Neural cell (in vitro differentiated cells): ENCODE results near the gene CORO2A. TPM values are rescaled to one million over a fixed set of nuclear protein-coding genes. Genes with fewer than 3 reads are reported as not detected.

ENCODE experiments used
- H2AFZ ChIP-seq: fragments of 200-600, 300-800 bp; sonication (generic), shearing (Covaris generic); 2 replicates; pipeline ENCODE4 v1.6.0; 2014; ENCODE audit warnings: low read depth, mild to moderate bottlenecking, antibody characterized with exemption, low read length, moderate library complexity
- H3F3A ChIP-seq: fragments of 200-600 bp; shearing (Covaris generic); 2 replicates; pipeline ENCODE4 v1.6.1; 2016; ENCODE audit warnings: mild to moderate bottlenecking, moderate library complexity, mixed read lengths, antibody characterized with exemption, low read length; ENCODE audit not compliant: insufficient read depth, poor library complexity, severe bottlenecking
- H3K27ac ChIP-seq: fragments of 200-600, 300-800 bp; sonication (generic), shearing (Covaris generic); 2 replicates; pipeline ENCODE4 v1.5.1; 2014; ENCODE audit warnings: mild to moderate bottlenecking, low read length, moderate library complexity
- H3K27me3 ChIP-seq: fragments of 300-800, 200-600 bp; sonication (generic), shearing (Covaris generic); 2 replicates; pipeline ENCODE4 v1.6.0; 2014; ENCODE audit warnings: mild to moderate bottlenecking, low read depth, low read length, moderate library complexity; ENCODE audit not compliant: insufficient read depth
- H3K36me3 ChIP-seq: fragments of 300-800, 200-600 bp; sonication (generic), shearing (Covaris generic); 2 replicates; pipeline ENCODE4 v1.5.1; 2014; ENCODE audit warnings: mild to moderate bottlenecking, antibody characterized with exemption, low read length, moderate library complexity; ENCODE audit not compliant: insufficient read depth
- H3K4me2 ChIP-seq: fragments of 300-800, 200-600 bp; sonication (generic), shearing (Covaris generic); 2 replicates; pipeline ENCODE4 v1.6.0; 2014; ENCODE audit warnings: mild to moderate bottlenecking, low read length
- H3K4me3 ChIP-seq: fragments of 300-800, 200-600 bp; sonication (generic), shearing (Covaris generic); 2 replicates; pipeline ENCODE4 v1.5.1; 2014; ENCODE audit warnings: mild to moderate bottlenecking, low read length, moderate library complexity
- H3K79me2 ChIP-seq: fragments of 200-600 bp; shearing (Covaris generic); replicated peaks from 2 replicates; pipeline ENCODE4 v1.6.0; 2014; ENCODE audit warnings: mild to moderate bottlenecking, low read length, moderate library complexity; ENCODE audit not compliant: insufficient read depth
- H3K9ac ChIP-seq: fragments of 300-800, 200-600 bp; sonication (generic), shearing (Covaris generic); 2 replicates; pipeline ENCODE4 v1.6.1; 2016; ENCODE audit warnings: mild to moderate bottlenecking, low read length, mixed read lengths
- H3K9me2 ChIP-seq: fragments of 200-600 bp; shearing (Covaris generic); 2 replicates; pipeline ENCODE4 v1.6.1; 2016; ENCODE audit warnings: mild to moderate bottlenecking, low read length, mixed read lengths; ENCODE audit not compliant: insufficient read depth
- H3K9me3 ChIP-seq: fragments of 200-600, 300-800 bp; sonication (generic), shearing (Covaris generic); 2 replicates; pipeline ENCODE4 v1.6.1; 2016; ENCODE audit warnings: mild to moderate bottlenecking, mixed run types, low read length, moderate library complexity, mixed read lengths
- H4K20me1 ChIP-seq: fragments of 200-600 bp; shearing (Covaris generic); 2 replicates; pipeline ENCODE4 v1.6.1; 2016; ENCODE audit warnings: mild to moderate bottlenecking, mixed run types; ENCODE audit not compliant: insufficient read depth
- EP300 ChIP-seq: fragments of 450-650 bp; conservative IDR thresholded peaks from 2 replicates; pipeline ENCODE4 v1.6.1; 2014; ENCODE audit warnings: antibody characterized with exemption, mild to moderate bottlenecking, moderate library complexity; ENCODE audit not compliant: poor library complexity, severe bottlenecking
- EZH2 ChIP-seq: fragments of 200-600, 300-800 bp; shearing (Covaris generic), sonication (generic); IDR thresholded peaks from 2 replicates; pipeline ENCODE4 v1.6.1; 2014; ENCODE audit warnings: antibody characterized with exemption, low read length, borderline replicate concordance, mild to moderate bottlenecking; ENCODE audit not compliant: insufficient read depth, poor library complexity, severe bottlenecking
- MXI1 ChIP-seq: fragments of 450-650 bp; conservative IDR thresholded peaks from 2 replicates; pipeline ENCODE4 v1.6.1; 2014; ENCODE audit warnings: antibody characterized with exemption, mild to moderate bottlenecking; ENCODE audit not compliant: poor library complexity, severe bottlenecking
- POLR2AphosphoS5 ChIP-seq: IDR thresholded peaks from 2 replicates; pipeline ENCODE4 v1.6.1; 2012
- RAD21 ChIP-seq: fragments of 450-650 bp; conservative IDR thresholded peaks from 2 replicates; pipeline ENCODE4 v1.6.1; 2014; ENCODE audit warnings: antibody characterized with exemption, mild to moderate bottlenecking, moderate library complexity
- SMC3 ChIP-seq: fragments of 450-650 bp; conservative IDR thresholded peaks from 2 replicates; pipeline ENCODE4 v1.6.1; 2014; ENCODE audit warnings: antibody characterized with exemption, mild to moderate bottlenecking, moderate library complexity; ENCODE audit not compliant: poor library complexity
- TAF1 ChIP-seq: IDR thresholded peaks from 2 replicates; pipeline ENCODE4 v1.6.1; 2012; ENCODE audit warnings: low read depth
- polyA plus RNA-seq: library from polyadenylated mRNA; depleted of rRNA; stranded (reverse); fragments of >200 nt; gene quantifications from 2 replicates; pipeline ENCODE4 v1.2.3, GENCODE V29; 2014
- TF ChIP-seq, protein P1 (sequence below): fragments of 450-650 bp; IDR thresholded peaks from 2 replicates; pipeline ENCODE4 v1.5.1; 2014; ENCODE audit warnings: antibody characterized with exemption, mild to moderate bottlenecking, moderate library complexity; ENCODE audit not compliant: poor library complexity, severe bottlenecking
- TF ChIP-seq, protein P2 (sequence below): IDR thresholded peaks from 2 replicates; pipeline ENCODE4 v1.6.1; 2012; ENCODE audit warnings: borderline replicate concordance

Gene CORO2A
- polyA plus RNA-seq, 1 donor from 2014 or later, result 1.9 TPM

DNA sequence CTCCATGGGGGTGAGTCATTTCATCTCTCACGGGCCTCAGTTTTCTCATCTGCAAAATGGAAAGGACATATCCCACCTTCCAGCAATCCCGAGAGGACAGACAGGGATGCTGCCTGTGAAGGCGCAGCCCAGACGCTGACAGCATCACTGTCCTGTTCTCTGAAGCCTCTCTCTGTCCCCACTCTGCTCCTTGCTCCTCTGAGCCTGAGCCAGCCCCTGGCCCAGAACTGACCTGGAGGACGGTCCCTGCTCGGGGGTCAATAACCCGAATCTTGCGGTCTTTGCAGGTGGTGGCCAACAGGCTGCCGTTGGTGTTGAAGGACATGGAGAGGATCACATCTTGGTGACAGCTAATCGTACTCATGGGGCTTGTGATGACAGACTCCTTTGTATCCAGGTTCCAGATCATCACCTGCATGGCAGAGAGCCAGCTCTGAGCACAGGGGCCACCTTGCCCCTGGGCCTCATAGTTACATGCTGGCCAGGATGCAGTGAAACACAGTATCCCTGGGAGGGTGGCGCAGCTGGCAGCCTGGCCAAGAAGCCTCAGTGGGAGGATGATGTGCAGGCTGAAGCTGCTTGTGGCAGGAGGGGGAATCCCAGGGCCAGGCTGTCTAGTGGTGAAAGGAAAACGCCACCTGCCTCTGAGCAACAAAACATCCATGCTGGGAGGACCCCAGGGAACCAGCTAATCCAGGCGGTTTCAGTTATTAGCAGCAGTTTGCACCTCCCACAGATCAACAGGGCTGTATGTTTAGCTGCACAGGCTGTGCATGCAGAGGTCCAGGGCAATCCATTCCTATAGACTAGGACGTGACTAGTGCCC lies 59.4 kb downstream of the CORO2A start:
- no peak overlapping the region for H2AFZ ChIP-seq
- TF ChIP-seq RAD21 (no peak), EP300 (no peak)
- TF ChIP-seq, protein P1, sequence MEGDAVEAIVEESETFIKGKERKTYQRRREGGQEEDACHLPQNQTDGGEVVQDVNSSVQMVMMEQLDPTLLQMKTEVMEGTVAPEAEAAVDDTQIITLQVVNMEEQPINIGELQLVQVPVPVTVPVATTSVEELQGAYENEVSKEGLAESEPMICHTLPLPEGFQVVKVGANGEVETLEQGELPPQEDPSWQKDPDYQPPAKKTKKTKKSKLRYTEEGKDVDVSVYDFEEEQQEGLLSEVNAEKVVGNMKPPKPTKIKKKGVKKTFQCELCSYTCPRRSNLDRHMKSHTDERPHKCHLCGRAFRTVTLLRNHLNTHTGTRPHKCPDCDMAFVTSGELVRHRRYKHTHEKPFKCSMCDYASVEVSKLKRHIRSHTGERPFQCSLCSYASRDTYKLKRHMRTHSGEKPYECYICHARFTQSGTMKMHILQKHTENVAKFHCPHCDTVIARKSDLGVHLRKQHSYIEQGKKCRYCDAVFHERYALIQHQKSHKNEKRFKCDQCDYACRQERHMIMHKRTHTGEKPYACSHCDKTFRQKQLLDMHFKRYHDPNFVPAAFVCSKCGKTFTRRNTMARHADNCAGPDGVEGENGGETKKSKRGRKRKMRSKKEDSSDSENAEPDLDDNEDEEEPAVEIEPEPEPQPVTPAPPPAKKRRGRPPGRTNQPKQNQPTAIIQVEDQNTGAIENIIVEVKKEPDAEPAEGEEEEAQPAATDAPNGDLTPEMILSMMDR, result no peak

DNA sequence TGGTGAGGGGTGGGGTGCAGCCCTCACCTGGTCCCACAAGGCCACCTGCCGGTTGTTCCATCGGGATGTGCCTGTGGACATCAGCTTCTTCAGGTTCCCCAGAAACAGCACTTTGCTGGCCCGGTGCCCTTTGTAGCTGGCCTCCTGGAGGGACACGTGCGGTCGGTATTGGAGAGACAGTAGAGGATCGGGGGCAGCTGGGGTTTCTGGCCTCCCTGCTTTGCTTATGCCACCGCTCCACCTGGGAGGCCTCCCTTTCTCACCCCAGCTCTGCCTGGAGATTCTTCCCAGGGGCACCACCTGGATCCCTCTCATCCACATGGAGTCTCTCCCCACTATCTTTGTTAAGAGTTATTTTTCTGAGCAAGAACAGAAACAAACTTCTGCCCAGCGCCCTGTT lies 60.3 kb downstream of the CORO2A start:
- TF ChIP-seq, protein P2, sequence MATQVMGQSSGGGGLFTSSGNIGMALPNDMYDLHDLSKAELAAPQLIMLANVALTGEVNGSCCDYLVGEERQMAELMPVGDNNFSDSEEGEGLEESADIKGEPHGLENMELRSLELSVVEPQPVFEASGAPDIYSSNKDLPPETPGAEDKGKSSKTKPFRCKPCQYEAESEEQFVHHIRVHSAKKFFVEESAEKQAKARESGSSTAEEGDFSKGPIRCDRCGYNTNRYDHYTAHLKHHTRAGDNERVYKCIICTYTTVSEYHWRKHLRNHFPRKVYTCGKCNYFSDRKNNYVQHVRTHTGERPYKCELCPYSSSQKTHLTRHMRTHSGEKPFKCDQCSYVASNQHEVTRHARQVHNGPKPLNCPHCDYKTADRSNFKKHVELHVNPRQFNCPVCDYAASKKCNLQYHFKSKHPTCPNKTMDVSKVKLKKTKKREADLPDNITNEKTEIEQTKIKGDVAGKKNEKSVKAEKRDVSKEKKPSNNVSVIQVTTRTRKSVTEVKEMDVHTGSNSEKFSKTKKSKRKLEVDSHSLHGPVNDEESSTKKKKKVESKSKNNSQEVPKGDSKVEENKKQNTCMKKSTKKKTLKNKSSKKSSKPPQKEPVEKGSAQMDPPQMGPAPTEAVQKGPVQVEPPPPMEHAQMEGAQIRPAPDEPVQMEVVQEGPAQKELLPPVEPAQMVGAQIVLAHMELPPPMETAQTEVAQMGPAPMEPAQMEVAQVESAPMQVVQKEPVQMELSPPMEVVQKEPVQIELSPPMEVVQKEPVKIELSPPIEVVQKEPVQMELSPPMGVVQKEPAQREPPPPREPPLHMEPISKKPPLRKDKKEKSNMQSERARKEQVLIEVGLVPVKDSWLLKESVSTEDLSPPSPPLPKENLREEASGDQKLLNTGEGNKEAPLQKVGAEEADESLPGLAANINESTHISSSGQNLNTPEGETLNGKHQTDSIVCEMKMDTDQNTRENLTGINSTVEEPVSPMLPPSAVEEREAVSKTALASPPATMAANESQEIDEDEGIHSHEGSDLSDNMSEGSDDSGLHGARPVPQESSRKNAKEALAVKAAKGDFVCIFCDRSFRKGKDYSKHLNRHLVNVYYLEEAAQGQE, result no peak
- TF ChIP-seq TAF1 (no peak), EP300 (no peak), RAD21 (no peak), SMC3 (no peak), MXI1 (no peak), EZH2 (no peak), POLR2AphosphoS5 (no peak)
- TF ChIP-seq, protein P1, result no peak
- no peak overlapping the region for H2AFZ ChIP-seq

More for the DNA sequence above, 59.4 kb downstream of the CORO2A start:
- Histone ChIP-seq H3K9me3 (no peaks in the 10 kb centered on the region), H3K36me3 (no peaks in the 10 kb centered on the region), H3K9ac (no peak overlapping the region), H4K20me1 (no peaks in the 10 kb centered on the region), H3K4me2 (no peak overlapping the region), H3K4me3 (no peak overlapping the region), H3F3A (no peaks in the 10 kb centered on the region), H3K27ac (no peak overlapping the region), H3K9me2 (no peaks in the 10 kb centered on the region), H3K27me3 (no peaks in the 10 kb centered on the region), H3K79me2 (no peaks in the 10 kb centered on the region)

More for the DNA sequence above, 60.3 kb downstream of the CORO2A start:
- Histone ChIP-seq H3K9me2 (no peaks in the 10 kb centered on the region), H3K9ac (no peak overlapping the region), H3K9me3 (no peaks in the 10 kb centered on the region), H3K79me2 (no peaks in the 10 kb centered on the region), H3K27me3 (no peaks in the 10 kb centered on the region), H3K27ac (no peak overlapping the region), H3F3A (no peaks in the 10 kb centered on the region), H3K4me3 (no peak overlapping the region), H3K36me3 (no peaks in the 10 kb centered on the region), H3K4me2 (no peak overlapping the region), H4K20me1 (no peaks in the 10 kb centered on the region)
